Retinal pigment epithelial cell (primary cell): Measurements from ENCODE around the gene LPAR1.

Source experiments
- DNase-seq: peaks from one replicate; pipeline ENCODE4 v3.0.0-alpha.2; 2010; ENCODE audit warnings: low read depth
- H3K4me3 ChIP-seq: 2 replicates; pipeline ENCODE4 v1.5.1; 2011; ENCODE audit warnings: mild to moderate bottlenecking, low read length, control low read depth, moderate library complexity
- TF ChIP-seq, protein P1 (sequence below): conservative IDR thresholded peaks from 2 replicates; pipeline ENCODE4 v1.5.1; 2011; ENCODE audit warnings: low read depth, low read length, control low read depth, inconsistent platforms

Gene LPAR1, protein sequence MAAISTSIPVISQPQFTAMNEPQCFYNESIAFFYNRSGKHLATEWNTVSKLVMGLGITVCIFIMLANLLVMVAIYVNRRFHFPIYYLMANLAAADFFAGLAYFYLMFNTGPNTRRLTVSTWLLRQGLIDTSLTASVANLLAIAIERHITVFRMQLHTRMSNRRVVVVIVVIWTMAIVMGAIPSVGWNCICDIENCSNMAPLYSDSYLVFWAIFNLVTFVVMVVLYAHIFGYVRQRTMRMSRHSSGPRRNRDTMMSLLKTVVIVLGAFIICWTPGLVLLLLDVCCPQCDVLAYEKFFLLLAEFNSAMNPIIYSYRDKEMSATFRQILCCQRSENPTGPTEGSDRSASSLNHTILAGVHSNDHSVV

DNA sequence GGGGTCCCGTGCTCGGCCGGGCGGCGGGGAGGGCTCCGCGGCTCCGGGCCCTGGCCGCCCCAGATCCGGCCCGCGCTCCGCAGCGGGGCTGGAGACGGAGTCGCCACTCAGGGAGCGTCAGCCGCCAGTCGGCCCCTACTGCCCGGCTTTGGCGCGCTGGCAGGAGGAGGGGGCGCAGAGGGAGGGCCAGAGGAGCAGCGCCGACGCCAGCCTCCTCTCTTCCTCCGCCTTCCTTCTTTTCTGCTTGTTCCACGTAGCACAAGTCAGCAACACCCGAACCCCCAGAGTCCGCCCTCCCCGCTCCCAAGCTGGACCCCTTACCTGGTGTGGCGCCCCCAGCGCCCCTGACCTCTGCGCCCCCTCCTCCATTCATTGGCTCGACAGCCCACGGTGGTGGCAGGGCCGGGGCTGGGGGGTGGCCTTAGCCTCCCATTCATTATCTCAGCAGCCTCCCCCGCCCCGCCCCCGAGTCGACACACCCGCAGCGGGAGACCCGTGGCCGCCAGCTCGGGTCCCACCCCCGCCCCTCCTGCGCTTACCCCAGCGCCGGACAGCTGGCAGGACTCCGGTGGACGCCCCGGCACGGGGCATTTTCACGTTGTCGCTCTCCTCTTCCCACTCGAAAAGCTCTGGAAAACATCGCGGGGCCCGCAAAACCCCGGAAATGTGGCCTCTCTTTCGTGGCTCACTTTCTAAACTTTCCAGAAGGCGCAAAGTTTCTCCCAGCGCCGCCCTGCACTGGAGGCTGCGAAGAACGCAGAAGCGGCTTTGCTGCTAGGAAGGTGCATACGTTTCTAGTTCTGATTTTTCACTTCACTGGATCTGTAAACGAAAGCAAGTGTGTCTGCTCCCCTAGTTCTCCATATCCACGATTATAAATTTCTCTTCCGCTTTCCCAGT is at the start of gene LPAR1:
LPAR1 (minus strand) TSS at position 140 of the 900 bp plus-strand sequence. CDS start 66,353 bp downstream, outside the sequence.
- TF ChIP-seq, protein P1, sequence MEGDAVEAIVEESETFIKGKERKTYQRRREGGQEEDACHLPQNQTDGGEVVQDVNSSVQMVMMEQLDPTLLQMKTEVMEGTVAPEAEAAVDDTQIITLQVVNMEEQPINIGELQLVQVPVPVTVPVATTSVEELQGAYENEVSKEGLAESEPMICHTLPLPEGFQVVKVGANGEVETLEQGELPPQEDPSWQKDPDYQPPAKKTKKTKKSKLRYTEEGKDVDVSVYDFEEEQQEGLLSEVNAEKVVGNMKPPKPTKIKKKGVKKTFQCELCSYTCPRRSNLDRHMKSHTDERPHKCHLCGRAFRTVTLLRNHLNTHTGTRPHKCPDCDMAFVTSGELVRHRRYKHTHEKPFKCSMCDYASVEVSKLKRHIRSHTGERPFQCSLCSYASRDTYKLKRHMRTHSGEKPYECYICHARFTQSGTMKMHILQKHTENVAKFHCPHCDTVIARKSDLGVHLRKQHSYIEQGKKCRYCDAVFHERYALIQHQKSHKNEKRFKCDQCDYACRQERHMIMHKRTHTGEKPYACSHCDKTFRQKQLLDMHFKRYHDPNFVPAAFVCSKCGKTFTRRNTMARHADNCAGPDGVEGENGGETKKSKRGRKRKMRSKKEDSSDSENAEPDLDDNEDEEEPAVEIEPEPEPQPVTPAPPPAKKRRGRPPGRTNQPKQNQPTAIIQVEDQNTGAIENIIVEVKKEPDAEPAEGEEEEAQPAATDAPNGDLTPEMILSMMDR, result no peak
- H3K4me3 ChIP-seq, result peak within 1 kb of the TSS; percentile 59
- no peak for DNase-seq

DNA sequence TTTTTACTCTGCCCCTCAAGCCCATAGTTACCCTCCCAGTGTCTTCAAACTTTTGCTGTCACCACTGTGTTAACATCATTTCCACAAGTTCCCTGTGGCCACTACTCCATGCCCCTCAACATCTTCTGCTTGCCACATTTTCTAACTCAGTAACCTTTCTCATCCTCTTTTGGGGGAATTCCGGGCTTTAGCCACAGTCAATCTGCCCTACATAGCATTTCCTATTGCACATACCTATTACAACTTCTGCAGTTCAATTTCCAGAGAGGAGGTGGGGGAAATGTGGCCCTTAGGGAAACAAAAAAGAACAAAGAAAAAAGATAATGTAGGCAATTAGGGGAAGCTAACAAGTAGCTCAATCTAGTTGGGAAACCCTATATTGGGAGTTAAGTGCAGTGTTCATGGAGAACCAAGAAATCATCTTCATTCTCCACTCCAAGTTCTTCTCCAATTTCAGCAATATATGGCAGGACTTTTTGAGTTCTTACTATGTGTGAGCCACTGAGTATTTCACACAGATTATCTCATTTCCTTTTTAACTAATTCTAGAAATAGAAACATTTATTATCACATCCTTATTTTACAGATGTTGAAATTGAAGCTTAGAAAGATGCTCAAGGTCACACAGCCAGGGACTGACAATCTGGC is 40.2 kb upstream of the LPAR1 start:
- DNase-seq, result no peak
- H3K4me3 ChIP-seq, result no peak overlapping the region
- TF ChIP-seq, protein P1, result no peak

DNA sequence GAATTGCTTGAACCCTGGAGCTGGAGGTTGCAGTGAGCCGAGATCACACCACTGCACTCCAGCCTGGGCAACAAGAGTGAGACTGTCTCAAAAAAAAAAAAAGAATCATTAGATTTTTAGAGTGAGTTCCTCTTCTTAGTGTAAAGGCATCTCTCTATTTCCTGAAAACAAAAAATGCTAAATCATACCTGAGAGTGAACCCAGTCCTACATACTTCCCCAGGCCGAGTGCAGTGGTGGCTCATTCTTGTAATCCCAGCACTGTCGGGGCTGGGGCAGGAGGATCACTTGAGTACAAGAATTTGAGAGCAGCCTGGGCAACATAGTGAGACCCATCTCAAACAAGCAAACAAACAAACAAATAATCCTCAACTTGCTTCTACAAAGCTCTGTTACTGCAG is 38.2 kb upstream of the LPAR1 start:
- H3K4me3 ChIP-seq, result no peak overlapping the region
- no peak for DNase-seq
- TF ChIP-seq, protein P1, result no peak

DNA sequence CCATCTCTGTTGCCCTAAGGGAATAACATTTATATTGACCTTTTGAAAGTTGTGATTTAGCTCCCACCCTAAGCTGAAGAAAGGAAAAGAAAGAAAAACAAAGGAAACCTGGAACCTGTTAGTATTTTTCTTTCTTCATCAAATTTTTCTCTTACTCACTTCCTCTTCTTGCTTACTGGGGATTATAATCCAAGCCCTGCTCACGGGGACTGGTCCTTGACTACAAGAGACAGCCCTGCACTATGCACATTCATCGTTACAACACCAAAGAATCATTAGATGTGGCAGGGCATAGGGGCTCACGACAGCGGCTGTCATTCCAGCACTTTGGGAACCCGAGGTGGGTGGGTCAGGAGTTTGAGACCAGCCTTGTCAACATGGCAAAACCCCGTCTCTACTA is 37.8 kb upstream of the LPAR1 start:
- DNase-seq, result no peak

DNA sequence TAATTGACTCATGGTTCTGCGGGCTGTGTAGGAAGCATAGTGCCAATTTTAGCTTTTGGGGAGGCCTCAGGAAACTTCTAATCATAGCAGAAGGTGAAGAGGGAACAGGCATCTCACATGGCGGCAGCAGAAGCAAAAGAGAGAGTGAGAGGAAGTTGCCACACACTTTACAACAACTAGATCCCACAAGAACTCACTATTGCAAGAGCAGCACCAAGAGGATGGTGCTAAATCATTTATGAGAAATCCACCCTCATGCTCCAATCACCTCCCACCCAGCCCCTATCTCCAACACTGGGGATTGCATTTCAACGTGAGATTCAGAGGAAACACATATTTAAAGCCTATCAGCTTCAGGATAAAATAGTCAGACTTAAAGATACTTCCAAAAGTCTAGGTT is 36.1 kb upstream of the LPAR1 start:
- H3K4me3 ChIP-seq, result no peak overlapping the region
- TF ChIP-seq, protein P1, result no peak
- no peak for DNase-seq

More for the DNA sequence above, 37.8 kb upstream of the LPAR1 start:
- H3K4me3 ChIP-seq, result no peak overlapping the region
- TF ChIP-seq, protein P1, result no peak

DNA sequence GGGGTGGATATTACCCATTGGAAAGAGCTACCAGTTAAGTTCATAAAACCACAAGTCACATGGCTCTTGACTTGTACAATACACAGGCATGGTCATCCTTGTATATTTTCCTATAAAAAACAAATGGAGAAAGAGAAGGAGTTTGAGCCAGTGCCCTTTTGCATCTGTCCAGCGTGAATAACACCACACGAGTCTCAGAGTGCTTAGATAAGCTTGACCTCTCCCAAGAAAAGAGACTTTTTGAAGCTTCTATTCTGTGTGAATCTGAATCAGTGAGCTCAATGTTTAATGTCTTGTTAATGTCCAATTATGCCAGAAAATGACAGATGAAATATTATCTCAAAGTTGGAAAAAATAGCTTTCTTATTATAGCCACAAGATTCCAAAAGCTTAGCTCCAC is 30.9 kb upstream of the LPAR1 start:
- TF ChIP-seq, protein P1, result no peak
- no peak for DNase-seq
- no peak overlapping the region for H3K4me3 ChIP-seq
